HG02610 (cell line): ENCODE results near the gene GPN1.
"Not testable (repeated sequence)": the region's sequence is repeated elsewhere in the genome, so short reads cannot be mapped to it uniquely, and the experiment has no call there.

Source experiments
- ATAC-seq: cut with Tn5 transposase; IDR thresholded peaks from one replicate; pipeline ENCODE4 v1.9.1; 2021; ENCODE audit warnings: mild to moderate bottlenecking, moderate library complexity; ENCODE audit not compliant: unreplicated experiment

Gene GPN1

DNA sequence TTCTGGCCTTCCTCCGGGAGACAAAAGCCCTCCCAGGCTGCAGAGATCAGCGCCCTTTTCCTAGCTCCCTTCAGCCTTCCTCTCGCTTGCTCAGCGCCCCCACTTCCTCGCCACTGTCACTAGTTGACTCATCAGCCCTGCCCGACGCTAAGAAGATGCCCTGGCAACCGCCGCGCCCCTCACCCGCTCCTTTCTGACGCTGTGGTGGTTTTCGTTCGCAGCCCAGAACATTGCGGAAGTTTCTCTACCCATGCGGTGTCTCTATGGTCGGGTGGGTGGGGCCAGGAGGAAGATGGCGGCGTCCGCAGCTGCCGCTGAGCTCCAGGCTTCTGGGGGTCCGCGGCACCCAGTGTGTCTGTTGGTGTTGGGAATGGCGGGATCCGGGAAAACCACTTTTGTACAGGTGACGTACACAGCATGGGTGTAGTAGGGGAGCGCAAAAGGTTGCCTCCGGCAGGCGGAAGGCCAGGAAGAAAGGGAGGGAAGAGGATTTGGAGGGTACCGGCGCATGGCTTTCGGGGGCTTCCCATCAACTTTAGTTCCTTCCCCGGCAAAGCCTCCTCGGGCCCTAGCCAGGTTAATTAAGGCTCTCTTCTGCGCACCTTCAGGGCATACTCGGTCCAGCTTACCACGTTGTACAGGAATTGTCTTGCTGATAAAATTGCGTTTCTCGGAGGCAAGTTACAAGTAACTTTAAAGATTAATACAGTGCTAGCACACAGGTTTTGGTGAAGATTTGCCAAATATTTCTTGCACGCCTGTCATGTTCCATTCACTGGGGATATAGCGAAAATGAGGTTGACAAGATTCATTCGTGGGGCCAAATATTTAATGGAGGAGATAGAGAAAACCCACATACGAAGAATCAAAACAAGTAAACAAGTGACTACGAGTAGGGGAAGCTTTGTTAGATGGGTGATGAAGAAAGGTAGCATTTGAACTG lies at the start of gene GPN1, which contains the start of gene CCDC121:
TSS of gene GPN1 (plus strand) at position 284 of the 943 bp plus-strand sequence. CDS start at position 293, 9 bp downstream.
TSS of gene CCDC121 (minus strand) at position 246 of the 943 bp plus-strand sequence. CDS start 1,213 bp downstream, outside the sequence.
- ATAC-seq, result peak; percentile 97

DNA sequence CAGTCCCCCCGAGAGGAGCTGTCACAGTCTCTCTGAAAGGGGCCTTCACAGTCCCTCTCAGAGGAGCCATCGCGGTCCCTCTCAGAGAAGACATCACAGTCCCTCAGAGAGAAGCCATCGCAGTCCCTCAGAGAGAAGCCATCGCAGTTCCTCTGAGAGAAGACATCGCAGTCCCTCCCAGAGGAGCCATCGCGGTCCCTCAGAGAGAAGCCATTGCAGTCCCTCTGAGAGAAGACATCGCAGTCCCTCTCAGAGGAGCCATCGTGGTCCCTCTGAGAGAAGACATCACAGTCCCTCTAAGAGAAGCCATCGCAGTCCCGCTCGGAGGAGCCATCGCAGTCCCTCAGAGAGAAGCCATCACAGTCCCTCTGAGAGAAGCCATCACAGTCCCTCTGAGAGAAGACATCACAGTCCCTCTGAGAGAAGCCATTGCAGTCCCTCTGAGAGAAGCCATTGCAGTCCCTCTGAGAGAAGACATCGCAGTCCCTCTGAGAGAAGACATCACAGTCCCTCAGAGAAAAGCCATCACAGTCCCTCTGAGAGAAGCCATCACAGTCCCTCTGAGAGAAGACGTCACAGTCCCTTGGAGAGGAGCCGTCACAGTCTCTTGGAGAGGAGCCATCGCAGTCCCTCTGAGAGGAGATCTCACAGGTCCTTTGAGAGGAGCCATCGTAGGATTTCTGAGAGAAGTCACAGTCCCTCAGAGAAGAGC lies 47.3 kb upstream of the GPN1 start:
- no peak for ATAC-seq

DNA sequence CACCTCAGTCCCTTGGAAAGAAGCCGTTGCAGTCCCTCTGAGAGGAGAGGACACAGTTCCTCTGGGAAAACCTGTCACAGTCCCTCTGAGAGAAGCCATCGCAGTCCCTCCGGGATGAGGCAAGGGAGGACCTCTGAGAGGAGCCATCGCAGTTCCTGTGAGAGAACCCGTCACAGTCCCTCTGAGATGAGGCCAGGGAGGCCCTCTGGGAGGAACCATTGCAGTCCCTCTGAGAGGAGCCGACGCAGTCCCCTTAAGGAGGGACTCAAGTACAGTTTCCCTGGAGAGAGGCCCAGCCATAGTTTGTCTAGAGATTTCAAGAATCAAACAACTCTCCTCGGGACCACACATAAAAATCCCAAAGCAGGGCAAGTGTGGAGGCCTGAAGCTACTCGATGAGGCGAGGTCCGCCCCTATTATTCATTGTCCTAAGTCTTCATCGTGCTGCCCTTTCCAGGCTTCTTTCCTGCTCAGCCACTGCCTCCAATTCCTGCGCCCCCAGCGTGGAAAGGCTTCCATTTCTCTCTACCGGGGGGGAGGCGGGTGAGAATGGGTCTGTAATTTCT lies 46.6 kb upstream of the GPN1 start:
- no peak for ATAC-seq

DNA sequence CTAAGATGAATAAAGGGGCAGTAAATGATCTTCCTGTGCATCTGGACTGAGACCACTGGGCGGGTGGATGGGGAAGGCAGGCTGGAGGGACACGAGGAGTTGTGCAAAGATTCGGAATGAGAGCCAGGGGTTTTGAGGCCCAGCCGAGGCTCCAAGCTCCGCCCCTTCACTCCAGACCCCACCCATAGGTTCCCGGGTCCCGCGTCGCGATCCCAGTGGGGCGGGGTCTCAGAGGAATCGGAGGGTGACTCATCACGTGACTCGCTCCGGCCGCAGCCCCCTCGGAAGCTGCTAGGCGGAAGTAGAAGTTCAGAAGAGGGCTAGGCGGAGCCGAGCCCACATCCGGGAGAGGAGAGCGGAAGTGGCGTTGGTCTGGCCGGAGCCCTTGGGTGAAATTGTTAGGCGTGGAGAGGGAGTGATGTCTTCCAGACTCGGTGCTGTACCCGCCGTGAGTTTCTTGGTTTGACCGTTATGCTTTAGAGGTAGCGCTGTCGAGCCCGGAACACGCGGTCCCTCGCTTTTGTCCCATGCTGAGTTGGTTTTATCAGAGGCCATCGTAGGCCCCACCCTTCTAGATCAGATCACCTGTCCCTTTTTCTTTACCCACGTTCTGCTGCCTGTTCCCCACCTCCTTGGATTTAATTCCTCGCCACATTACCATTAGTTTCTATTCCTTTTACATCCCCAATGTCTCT lies 46.0 kb upstream of the GPN1 start, which contains the start of gene ZNF512:
TSS of gene ZNF512 (plus strand) at position 348 of the 695 bp plus-strand sequence. CDS start at position 419, 71 bp downstream.
- peak; percentile 93 for ATAC-seq

DNA sequence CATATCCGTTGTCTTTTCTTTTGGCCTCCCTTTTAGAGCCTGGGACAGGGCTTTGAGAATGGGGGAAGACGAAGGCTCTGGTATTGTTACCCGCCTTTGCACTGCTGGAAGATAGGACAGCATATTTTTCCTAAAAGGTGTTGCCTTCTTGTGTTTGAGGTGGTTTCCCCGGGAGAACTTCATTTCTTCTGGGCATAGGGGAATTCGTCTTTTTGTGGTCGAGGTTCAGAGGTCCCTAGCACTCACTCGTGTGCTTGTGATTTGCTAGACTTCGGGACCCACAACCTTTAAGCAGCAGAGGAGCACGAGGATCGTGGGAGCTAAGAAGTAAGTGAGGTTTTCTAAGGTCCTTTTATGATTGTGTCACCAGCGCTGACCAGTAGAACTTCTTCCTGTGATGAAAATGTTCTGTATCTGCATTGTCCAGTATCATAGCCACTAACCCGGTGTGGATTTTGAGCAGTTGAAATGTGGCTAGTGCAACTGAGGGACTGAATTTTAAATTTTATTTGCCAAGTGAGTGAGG lies 45.4 kb upstream of the GPN1 start:
- no peak for ATAC-seq

DNA sequence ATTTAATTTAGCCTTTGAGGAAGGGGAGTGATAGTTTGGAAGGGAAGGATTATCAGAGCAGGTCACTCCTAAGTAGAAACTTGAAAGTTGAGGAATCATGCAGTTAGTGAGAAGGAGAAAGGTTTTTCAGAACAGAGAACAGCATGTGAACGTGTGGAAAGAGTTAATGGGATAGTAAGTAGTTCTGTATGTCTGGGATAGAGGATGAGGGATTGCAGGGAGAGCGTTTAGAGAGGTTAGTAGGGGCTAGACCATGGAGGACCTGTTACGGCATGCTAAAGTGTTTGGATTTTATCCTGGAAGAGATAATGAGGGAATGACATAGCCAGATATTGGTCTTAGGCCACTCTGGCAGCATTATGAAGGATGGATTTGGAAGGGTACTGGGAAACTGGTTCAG lies 44.3 kb upstream of the GPN1 start:
- ATAC-seq, result no peak

DNA sequence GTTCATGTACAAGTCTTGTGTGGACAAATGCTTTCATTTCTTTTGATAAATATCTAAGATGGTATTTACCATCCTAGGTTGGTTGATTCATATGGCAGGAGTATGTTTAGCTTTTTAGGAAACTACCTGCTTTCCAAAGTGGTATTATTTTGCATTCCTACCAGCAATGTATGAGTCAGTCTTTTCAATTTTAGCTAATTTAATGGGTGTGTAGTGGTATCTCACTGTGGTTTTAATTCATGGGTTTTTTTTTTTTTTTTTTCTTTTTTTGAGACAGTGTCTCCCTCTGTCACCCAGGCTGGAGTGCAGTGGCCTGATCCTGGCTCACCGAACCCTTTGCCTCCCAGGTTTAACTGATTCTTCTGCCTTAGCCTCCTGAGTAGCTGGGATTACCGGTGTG lies 41.8 kb upstream of the GPN1 start:
- no peak for ATAC-seq

DNA sequence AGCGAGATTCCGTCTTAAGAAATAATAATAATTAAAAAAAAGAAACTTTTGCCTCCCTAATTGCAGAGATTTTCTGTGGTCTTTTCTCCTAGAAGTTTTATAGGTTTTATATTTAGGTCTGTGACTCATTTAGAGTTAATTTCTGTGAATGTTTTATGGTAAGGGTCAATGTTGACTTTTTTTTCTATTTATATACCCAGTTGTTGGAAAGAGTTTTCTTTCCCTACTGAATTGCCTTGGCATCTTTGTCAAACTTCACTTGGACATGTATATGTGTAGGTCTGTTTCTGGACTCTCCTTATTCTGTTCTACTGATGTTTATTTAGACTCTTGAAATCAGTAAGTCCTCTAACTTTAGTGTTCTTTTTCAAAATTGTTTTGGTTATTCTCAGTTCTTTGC lies 40.5 kb upstream of the GPN1 start:
- no peak for ATAC-seq

DNA sequence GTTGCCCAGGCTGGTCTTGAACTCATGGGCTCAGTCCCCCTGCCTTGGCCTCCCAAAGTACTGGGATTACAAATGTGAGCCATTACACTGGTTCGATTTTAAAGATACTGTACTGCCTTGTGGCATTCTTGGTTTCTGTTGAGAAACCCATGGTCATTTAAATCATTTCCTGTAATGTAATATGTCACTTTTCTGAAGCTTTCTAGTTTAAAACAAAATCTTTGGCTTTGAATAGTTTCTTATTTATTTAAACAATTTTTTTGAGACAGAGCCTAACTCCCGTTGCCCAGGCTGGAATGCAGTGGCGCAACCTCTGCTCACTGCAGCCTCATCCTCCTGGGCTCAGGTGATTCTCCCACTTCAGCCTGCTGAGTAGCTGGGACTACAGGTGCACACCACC lies 37.1 kb upstream of the GPN1 start:
- no peak for ATAC-seq

DNA sequence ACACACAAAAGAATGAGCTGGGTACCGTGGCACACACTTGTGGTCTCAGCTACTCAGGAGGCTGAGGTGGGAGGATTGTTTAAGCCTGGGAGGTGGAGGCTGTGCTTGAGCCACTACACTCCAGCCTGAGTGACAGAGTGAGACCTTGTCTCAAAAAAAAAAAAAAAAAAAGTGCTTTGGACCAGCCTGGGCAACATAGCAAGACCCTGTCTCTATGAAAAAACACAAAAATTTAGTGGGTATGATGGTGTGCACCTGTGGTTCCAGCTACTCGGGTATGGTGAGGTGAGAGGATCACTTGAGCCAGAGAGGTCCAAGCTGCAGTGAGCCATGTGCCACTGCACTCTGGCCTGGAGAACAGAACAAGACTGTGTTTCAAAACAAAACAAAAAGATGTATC lies 35.6 kb upstream of the GPN1 start:
- no peak for ATAC-seq

DNA sequence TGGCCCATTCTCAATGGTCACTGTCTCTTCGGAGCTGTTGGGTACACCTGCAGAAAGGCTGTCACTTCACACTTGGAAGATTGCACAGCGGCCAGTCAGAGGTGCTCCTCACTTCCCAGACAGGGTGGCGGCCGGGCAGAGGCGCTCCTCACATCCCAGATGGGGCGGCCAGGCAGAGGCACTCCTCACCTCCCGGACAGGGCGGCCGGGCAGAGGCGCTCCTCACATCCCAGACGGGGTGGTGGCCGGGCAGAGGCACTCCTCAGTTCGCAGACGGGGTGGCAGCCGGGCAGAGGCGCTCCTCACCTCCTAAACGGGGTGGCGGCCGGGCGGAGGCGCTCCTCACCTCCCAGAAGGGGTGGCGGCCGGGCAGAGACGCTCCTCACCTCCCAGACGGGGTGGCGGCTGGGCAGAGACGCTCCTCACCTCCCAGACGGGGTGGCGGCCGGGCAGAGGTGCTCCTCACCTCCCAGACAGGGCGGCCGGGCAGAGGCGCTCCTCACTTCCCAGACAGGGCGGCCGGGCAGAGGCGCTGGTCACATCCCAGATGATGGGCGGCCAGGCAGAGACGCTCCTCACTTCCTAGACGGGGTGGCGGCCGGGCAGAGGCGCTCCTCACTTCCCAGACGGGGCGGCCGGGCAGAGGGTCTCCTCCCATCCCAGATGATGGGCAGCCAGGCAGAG lies 34.7 kb upstream of the GPN1 start:
- not testable (repeated sequence) for ATAC-seq

DNA sequence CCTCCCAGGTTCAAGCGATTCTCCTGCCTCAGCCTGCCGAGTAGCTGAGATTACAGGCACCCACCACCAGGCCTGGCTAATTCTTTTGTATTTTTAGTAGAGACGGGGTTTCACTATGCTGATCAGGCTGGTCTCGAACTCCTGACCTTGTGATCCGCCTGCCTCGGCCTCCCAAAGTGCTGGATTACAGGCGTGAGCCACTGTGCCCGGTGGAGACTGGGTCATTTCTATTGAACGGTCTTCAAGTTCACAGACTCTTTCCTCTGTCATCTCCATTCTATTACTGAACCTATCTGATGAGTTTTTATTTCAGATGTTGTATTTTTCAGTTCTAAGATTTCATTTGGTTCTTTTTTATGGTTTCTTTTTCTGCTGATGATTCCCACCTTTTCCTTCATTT lies 33.4 kb upstream of the GPN1 start:
- ATAC-seq, result not testable (repeated sequence)

DNA sequence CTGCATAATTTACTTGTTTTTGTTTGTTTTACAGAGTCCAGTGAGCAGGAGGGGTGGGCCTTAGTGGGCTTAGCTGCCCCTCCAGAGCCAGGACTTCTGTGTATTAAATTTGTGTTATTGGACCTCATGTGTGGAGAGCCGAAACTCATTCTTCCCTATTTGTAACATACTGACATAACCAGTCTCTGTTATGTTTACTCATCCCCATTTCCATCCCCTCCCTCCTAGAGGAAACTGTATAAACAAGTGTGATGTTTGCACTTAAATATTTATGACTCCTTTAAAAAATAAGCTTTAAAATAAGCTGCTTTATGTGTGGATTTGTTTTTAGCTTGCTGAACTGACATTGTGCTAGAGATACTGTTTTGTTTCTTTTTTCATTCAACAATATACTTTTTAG lies 32.2 kb upstream of the GPN1 start:
- no peak for ATAC-seq

DNA sequence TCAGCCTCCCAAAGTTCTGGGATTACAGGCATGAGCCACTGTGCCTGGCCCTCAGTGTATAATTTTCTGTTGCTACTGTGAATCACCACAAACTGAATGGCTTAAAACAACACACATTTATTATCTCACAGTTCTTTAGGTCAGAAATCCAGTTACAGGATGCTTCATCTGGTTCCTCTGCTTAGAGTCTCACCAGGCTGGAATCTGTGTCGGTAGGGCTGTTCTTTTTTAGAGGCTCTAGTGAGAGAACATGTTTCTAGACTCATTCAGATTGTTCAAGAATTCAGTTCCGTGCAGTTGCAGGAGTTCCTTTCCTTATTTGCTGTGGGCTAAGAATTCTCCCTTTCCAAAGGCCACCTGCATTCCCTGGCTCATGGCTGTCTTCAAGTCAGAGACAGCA lies 22.2 kb upstream of the GPN1 start:
- no peak for ATAC-seq

DNA sequence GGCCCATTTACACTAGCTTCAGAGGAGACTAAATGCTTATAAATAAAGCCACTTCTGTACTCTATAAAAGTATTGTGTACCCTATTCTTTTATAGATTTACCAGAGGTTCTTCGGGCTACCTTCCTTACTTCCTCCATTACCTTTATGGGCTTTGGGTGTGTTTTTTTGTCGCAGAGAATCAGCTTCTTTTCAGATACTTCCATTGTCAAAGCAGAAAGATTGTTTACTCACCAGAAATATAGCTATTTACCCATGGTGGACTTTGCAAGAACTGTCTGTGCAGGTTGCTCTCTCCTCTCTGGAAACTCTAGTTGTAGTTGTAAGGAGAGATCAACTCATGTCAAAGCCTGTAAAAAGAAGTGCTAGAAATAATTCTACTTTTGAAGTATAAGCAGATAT lies 14.9 kb upstream of the GPN1 start:
- no peak for ATAC-seq

DNA sequence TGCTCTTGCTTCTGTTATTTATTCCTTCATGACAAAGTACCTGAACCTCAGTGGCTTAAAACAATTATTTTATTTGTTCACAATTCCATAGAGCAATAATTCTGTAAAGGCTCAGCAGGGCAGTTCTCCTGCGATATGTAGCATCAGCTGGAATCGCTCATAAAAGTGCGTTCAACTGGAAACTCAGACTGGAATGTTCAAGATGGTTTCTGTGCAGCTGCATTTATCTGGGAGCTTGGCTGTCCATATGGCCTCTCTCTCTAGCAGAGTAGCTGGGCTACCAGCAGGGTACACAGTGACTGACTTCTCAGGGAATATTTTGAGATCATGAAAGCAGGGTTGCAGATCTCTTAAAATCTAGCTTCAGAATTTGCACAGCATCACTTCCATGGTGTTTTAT lies 13.5 kb upstream of the GPN1 start:
- no peak for ATAC-seq

DNA sequence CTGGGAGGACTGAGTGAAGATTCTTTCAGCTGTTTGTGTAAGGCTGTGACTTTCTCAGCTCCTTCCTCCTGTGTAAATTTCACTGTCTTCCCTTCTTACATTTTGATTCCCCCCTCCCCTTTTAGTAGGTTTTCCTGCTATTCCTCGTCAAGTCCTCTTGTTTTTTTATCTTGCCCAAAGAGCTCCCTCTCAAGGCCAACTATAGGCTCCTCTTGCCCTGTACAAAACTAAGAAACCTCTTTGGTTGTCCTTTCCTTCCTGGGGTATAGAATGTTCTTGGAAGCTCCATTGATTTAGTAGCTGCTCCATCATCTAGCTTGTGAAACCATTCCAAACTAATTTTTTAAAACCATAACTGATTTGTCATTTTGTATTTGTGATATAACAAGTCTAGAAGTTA lies 7.3 kb upstream of the GPN1 start:
- no peak for ATAC-seq

DNA sequence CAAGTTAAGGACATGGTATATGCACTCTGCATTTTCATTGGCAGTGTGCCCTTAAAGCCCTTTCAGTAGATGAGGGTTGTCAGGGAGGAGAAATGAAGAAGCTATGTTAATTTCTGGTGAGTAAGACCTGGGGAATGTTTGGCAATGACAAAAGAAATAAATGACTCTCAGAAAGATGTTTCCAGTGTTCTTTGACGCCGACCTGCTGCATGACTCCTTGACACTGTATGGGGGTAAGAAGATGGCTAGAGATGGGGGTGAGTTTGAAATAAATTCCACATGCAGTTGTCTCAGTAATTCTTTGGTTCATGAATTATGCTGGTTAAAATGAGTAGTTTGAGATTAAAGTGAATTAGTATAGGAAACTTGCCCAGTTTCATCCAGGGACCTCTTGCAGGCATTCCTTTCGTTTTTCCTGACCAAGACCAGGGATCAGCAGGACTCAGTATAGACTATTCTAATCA lies 5.9 kb upstream of the GPN1 start:
- no peak for ATAC-seq

DNA sequence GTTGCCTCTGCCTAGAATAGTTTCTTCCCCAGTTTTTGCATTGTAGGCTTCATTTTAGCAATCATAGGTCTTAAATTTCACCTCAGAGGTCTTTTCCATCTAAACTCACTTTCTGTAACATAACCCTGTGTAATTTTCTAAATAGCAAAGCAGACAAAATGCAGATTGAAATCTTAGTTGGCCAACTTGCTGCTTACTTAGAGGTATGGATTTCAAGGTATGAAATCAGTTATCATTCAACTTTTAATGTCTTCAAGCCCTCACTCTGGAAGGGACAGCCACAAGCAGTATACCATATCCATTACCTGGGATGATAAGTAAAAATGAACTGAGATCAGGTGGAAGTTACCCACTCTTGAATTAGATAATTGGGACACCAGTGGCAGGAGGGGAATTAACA lies 3.9 kb upstream of the GPN1 start:
- ATAC-seq, result no peak

DNA sequence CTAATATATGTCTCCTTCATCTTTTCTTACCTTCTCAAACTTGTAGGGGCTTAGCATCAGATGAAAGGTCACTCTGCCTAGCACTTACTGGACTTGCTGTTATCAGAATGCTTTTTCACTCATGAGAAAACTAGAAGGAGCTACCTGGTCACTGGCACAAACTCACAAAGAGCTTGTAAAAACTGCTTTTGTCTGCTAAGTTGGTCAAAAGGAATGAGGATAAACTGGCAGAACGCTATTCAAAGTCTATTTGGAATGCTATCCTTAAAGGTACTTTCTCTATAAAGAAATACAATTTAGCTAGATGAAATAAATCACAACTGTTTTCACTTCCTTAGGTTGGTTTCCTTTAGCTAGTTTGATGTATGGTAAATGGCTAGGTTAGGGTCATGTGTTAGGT lies 2.5 kb upstream of the GPN1 start:
- not testable (repeated sequence) for ATAC-seq
